COLO668 (cell line): ENCODE measurements around the gene PCDHGB2.
"Not testable (repeated sequence)": the region's sequence is repeated elsewhere in the genome, so short reads cannot be mapped to it uniquely, and the experiment has no call there.

Source experiments
- DNase-seq: peaks from one replicate; lab custom pipeline; 2025; ENCODE audit not compliant: unreplicated experiment; lab: John Stamatoyannopoulos, UW

Gene PCDHGB2

GRCh38 chr5:141349917-141350619 lies 9.7 kb upstream of the PCDHGB2 start, which contains the start of gene PCDHGB1:
Gene PCDHGB1 (plus strand): TSS chr5:141350099. CDS start chr5:141350261, 162 bp downstream.
- peak; percentile 17 for DNase-seq

DNA sequence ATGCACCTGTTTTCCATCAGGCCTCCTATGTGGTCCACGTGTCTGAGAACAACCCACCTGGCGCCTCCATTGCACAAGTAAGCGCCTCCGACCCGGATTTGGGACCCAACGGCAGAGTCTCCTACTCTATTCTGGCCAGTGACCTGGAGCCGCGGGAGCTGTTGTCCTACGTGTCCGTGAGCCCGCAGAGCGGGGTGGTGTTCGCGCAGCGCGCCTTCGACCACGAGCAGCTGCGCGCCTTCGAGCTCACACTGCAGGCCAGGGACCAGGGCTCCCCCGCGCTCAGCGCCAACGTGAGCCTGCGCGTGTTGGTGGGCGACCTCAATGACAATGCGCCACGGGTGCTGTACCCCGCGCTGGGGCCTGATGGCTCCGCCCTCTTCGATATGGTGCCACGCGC lies 8.2 kb upstream of the PCDHGB2 start:
- no peak for DNase-seq

- no peak for DNase-seq
These were observed 4.8 kb upstream of the PCDHGB2 start, which contains the start of gene PCDHGA4 for GRCh38 chr5:141354900-141355469. Gene PCDHGA4 (plus strand): TSS chr5:141355021. CDS start chr5:141355108, 87 bp downstream.

- DNase-seq = no peak
These were observed 4.2 kb upstream of the PCDHGB2 start for GRCh38 chr5:141355641-141356040.

DNA sequence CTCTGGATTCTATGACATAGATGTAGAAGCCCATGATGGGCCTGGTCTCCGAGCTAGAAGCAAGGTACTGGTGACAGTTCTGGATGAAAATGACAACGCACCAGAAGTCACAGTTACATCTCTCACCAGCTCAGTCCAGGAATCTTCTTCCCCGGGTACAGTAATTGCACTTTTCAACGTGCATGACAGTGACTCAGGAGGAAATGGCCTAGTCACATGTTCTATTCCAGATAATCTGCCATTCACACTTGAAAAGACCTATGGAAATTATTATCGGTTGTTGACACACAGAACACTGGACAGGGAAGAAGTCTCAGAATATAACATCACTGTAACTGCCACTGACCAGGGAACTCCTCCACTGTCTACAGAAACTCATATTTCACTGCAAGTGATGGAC lies 3.7 kb upstream of the PCDHGB2 start:
- no peak for DNase-seq

GRCh38 chr5:141356950-141357349 lies 2.8 kb upstream of the PCDHGB2 start:
- no peak for DNase-seq

DNA sequence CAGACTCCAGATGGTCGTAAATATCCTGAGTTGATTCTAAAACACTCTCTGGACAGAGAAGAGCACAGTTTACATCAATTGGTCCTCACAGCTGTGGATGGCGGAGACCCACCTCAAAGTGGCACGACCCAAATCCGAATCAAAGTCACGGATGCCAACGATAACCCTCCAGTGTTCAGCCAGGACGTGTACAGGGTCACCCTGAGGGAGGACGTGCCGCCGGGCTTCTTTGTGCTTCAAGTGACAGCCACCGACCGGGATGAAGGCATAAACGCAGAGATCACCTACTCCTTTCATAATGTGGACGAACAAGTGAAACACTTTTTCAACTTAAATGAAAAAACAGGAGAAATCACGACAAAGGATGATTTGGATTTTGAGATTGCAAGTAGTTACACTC lies 891 bp downstream of the PCDHGB2 start:
- DNase-seq = no peak

DNA sequence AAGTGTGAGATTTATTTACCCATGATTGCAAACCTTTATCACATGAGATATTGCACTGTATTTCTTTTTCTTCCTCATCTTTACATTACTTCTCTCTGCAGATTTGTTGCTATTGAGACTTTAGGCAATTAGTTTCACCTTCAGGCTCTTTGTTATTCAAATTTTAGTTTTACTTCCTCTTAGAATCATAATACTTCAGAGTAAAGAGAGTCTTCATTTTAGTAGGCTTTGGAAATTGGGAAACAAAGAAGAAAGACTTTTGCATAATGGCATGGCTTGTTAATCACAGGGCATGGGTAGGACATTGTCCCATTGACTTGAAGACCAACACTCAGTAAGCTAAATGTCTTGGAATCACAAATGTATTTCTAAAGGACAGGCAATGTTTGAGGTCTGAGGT lies 2.9 kb downstream of the PCDHGB2 start:
- DNase-seq = no peak

- no peak for DNase-seq
These were observed 4.3 kb downstream of the PCDHGB2 start, which contains the start of gene PCDHGA5 for GRCh38 chr5:141363952-141364660. Gene PCDHGA5 (plus strand): TSS chr5:141364162. CDS start chr5:141364331, 169 bp downstream.

DNA sequence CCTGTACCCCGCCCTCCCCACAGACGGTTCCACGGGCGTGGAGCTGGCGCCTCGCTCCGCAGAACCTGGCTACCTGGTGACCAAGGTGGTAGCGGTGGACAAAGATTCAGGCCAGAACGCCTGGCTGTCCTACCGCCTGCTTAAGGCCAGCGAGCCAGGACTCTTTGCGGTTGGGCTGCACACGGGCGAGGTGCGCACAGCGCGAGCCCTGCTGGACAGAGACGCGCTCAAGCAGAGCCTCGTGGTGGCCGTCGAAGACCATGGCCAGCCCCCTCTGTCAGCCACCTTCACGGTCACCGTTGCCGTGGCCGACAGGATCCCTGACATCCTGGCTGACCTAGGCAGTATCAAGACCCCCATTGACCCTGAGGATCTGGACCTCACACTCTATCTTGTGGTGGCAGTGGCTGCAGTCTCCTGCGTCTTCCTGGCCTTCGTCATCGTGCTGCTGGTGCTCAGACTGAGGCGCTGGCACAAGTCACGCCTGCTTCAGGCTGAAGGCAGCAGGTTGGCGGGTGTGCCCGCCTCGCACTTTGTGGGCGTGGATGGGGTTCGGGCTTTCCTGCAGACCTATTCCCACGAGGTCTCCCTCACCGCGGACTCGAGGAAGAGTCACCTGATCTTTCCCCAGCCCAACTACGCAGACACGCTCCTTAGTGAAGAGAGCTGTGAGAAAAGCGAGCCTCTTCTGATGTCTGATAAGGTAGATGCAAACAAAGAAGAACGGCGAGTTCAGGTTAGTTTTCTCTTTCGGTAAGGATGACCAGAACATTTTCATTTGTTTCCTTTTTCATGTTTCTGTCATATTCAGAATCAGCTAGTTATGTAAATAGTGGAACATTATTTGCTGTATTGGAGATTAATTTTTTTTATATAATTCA lies 6.5 kb downstream of the PCDHGB2 start:
- no peak for DNase-seq

DNA sequence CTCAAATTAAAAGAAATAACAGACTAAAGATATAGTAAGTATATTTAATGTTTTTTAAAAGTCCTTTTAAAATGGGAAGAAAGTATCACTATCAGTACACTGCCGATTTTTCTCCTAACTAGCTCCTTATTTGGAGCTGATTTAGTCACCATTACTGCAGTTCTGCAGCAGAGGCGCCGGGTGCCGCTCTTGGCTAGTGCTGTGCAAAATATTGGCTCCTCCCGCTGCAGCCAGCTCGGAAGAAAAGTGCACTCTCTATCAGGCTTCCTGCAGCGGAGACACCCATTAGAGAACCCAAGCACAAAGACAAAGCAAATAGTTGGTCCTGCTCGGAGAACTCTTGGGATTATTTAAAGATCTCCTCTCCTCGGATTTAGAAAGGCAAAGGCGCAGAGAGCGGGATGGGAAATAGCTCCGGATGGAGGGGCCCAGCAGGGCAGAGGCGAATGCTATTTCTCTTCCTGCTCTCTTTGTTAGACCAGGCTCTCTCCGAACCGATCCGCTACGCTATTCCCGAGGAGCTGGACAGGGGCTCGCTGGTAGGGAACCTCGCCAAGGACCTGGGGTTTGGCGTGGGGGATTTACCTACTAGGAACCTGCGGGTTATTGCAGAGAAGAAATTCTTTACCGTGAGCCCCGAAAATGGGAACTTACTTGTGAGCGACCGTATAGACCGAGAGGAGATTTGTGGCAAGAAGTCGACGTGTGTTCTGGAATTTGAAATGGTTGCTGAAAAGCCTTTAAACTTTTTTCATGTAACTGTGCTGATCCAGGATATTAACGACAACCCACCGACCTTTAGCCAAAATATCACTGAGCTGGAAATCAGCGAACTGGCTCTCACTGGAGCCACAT lies 10.4 kb downstream of the PCDHGB2 start, which contains the start of gene PCDHGB3:
Gene PCDHGB3 (plus strand): TSS at position 249 of the 855 bp plus-strand sequence. CDS start 153 bp downstream, at position 402.
- no peak for DNase-seq

- DNase-seq = no peak
These were observed 12.0 kb downstream of the PCDHGB2 start for GRCh38 chr5:141371572-141372475.

- DNase-seq = no peak
These were observed 14.0 kb downstream of the PCDHGB2 start, which contains the start of gene PCDHGA6 for GRCh38 chr5:141373673-141374317. Gene PCDHGA6 (plus strand): TSS chr5:141373891. CDS start chr5:141374084, 193 bp downstream.

GRCh38 chr5:141374627-141375026 lies 14.8 kb downstream of the PCDHGB2 start:
- DNase-seq = no peak

GRCh38 chr5:141375444-141376155 lies 15.8 kb downstream of the PCDHGB2 start:
- not testable (repeated sequence) for DNase-seq

DNA sequence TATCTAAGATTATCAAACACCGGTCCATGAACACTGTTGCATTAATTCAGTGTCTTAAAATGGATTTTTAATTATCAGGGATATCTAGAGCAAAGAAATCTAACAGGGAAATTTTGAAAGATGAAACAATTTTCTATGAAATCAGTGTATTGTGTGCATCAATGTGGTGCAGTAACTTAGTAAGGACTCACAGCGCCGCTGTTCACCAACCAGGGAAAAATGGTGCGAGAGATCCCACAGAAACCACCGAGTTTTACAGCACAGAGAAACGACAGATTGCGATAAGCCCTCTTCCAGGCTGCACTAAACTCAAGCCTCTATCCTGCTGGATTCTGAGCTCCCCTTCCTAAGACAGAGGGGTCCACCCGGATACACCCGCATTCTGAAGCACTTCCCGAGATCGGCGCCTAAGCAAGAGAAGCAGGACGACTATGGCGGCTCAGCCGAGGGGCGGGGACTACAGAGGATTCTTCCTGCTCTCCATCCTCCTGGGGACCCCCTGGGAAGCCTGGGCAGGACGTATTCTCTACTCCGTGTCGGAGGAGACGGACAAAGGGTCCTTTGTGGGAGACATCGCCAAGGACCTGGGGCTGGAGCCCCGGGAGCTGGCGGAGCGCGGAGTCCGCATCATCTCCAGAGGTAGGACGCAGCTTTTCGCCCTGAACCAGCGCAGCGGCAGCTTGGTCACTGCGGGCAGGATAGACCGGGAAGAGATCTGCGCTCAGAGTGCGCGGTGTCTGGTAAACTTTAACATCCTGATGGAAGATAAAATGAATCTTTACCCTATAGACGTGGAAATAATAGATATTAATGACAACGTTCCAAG lies 22.9 kb downstream of the PCDHGB2 start, which contains the start of gene PCDHGA7:
Gene PCDHGA7 (plus strand): TSS at position 274 of the 826 bp plus-strand sequence. CDS start 158 bp downstream, at position 432.
- DNase-seq = no peak

DNA sequence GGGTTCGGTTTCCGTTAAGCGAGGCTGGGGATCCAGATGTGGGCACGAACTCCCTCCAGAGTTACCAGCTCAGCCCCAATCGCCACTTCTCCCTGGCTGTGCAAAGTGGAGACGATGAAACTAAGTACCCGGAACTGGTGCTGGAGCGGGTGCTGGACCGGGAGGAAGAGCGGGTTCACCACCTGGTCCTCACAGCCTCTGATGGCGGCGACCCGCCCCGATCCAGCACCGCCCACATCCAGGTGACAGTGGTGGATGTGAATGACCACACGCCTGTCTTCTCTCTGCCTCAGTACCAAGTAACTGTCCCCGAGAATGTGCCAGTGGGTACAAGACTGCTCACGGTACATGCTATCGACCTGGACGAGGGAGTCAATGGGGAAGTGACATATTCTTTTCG lies 23.6 kb downstream of the PCDHGB2 start:
- no peak for DNase-seq
